ENCODE results near the gene MAGOHB.

GRCh38 chr12:10612110-10612509 lies 1.3 kb downstream of the MAGOHB start:
- TF ChIP-seq POLR2A (IDR thresholded peaks at IDR 0.05) (no peak), CTCF (IDR thresholded peaks at IDR 0.05) (no peak), EP300 (IDR thresholded peaks at IDR 0.05) (no peak)

Measured in gastroesophageal sphincter (tissue), 3 donors.